ENCODE results near the gene CLASP2.

The CLASP2 gene

DNA sequence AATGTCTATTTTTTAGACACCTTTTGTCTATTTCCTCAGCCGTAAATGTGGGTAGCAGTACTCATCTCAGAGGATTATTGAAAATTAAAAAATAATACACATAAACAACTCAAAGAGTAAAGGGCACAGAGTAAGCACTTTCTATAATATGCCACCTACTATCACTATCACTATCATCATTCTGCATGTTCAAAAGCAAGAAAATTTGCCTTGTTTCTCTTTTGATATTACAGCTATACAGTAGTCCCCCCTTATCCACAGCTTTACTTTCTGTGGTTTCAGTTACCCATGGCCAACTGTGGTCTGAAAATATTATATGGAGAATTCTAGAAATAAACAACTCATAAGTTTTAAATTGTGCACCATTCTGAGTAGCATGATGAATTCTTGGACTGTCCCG lies 27.7 kb downstream of the CLASP2 start:
- Histone ChIP-seq H3K4me2 (no peak overlapping the region), H3K27ac (no peak overlapping the region), H2AFZ (ENCODE audit: low read depth) (no peak overlapping the region), H4K20me1 (ENCODE audit: insufficient read depth) (no peaks in the 10 kb centered on the region), H3K27me3 (ENCODE audit: insufficient read depth, low read depth) (no peaks in the 10 kb centered on the region), H3K4me1 (ENCODE audit: low read depth, poor library complexity, severe bottlenecking) (peaks cover 8% of the 10 kb centered on the region), H3K4me3 (IDR thresholded peaks at IDR 0.05; ENCODE audit: insufficient read depth, low read depth, low read length) (no peak overlapping the region), H3K36me3 (ENCODE audit: insufficient read depth) (no peaks in the 10 kb centered on the region), H3K79me2 (ENCODE audit: insufficient read depth, low read depth) (no peaks in the 10 kb centered on the region), H3K9ac (no peak overlapping the region)
- no peak for TF ChIP-seq CTCF (conservative IDR thresholded peaks at IDR 0.05; ENCODE audit: low read depth, low read length)

GRCh38 chr3:33687406-33688010 lies 30.5 kb downstream of the CLASP2 start:
- H3K4me3 ChIP-seq (IDR thresholded peaks at IDR 0.05; ENCODE audit: insufficient read depth, low read depth, low read length) = no peak overlapping the region
- no peaks in the 10 kb centered on the region for H3K36me3 ChIP-seq (ENCODE audit: insufficient read depth)
- no peak overlapping the region for H3K4me2 ChIP-seq

DNA sequence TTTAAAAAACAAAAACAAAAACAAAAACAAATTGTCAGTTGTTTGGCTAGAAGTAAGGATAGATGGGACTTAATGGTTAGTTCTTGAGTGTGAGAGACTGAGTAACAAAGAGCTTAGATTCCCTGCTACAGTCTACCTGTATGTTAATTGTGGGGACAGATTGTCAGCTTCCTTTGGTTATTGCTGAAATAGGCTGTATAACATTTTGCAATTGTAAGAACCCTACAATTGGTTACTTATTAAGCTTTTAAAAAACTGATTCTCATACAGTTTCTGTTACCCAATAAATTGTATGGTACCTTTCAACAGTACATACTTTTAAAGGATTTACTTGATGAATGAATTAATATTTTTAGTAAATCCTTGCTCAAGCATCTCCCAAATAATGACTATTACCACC lies 35.3 kb downstream of the CLASP2 start:
- H2AFZ ChIP-seq (ENCODE audit: low read depth) = no peak overlapping the region
- H3K4me2 ChIP-seq = no peak overlapping the region
- H4K20me1 ChIP-seq (ENCODE audit: insufficient read depth) = no peaks in the 10 kb centered on the region
- no peak for TF ChIP-seq CTCF (conservative IDR thresholded peaks at IDR 0.05; ENCODE audit: low read depth, low read length)
- H3K27ac ChIP-seq = no peak overlapping the region
- no peaks in the 10 kb centered on the region for H3K4me1 ChIP-seq (ENCODE audit: low read depth, poor library complexity, severe bottlenecking)
- no peaks in the 10 kb centered on the region for H3K27me3 ChIP-seq (ENCODE audit: insufficient read depth, low read depth)
- H3K4me3 ChIP-seq (IDR thresholded peaks at IDR 0.05; ENCODE audit: insufficient read depth, low read depth, low read length) = no peak overlapping the region
- no peaks in the 10 kb centered on the region for H3K36me3 ChIP-seq (ENCODE audit: insufficient read depth)
- H3K79me2 ChIP-seq (ENCODE audit: insufficient read depth, low read depth) = no peaks in the 10 kb centered on the region
- no peak overlapping the region for H3K9ac ChIP-seq

More at GRCh38 chr3:33687406-33688010, 30.5 kb downstream of the CLASP2 start:
- Histone ChIP-seq H3K79me2 (ENCODE audit: insufficient read depth, low read depth) (no peaks in the 10 kb centered on the region), H3K9ac (no peak overlapping the region), H3K27ac (no peak overlapping the region), H3K4me1 (ENCODE audit: low read depth, poor library complexity, severe bottlenecking) (peaks cover 8% of the 10 kb centered on the region), H4K20me1 (ENCODE audit: insufficient read depth) (no peaks in the 10 kb centered on the region), H2AFZ (ENCODE audit: low read depth) (no peak overlapping the region), H3K27me3 (ENCODE audit: insufficient read depth, low read depth) (no peaks in the 10 kb centered on the region)
- TF ChIP-seq CTCF (conservative IDR thresholded peaks at IDR 0.05; ENCODE audit: low read depth, low read length) = no peak

- H3K9ac ChIP-seq = no peak overlapping the region
- H3K79me2 ChIP-seq (ENCODE audit: insufficient read depth, low read depth) = no peaks in the 10 kb centered on the region
- H3K27me3 ChIP-seq (ENCODE audit: insufficient read depth, low read depth) = no peaks in the 10 kb centered on the region
- H3K4me2 ChIP-seq = no peak overlapping the region
- no peaks in the 10 kb centered on the region for H3K4me1 ChIP-seq (ENCODE audit: low read depth, poor library complexity, severe bottlenecking)
- no peak for TF ChIP-seq CTCF (conservative IDR thresholded peaks at IDR 0.05; ENCODE audit: low read depth, low read length)
- H3K36me3 ChIP-seq (ENCODE audit: insufficient read depth) = no peaks in the 10 kb centered on the region
- H3K4me3 ChIP-seq (IDR thresholded peaks at IDR 0.05; ENCODE audit: insufficient read depth, low read depth, low read length) = no peak overlapping the region
- H2AFZ ChIP-seq (ENCODE audit: low read depth) = no peak overlapping the region
- no peaks in the 10 kb centered on the region for H4K20me1 ChIP-seq (ENCODE audit: insufficient read depth)
- H3K27ac ChIP-seq = no peak overlapping the region
Measured at GRCh38 chr3:33681667-33682066, 36.4 kb downstream of the CLASP2 start.

Measured in KMS-11 (cell line).